Astrocyte (in vitro differentiated cells and primary cell): Measurements from ENCODE around the gene TH. TPM values are rescaled to one million over a fixed set of nuclear protein-coding genes. Genes with fewer than 3 reads are reported as not detected.

Source experiments
- DNase-seq: peaks from one replicate; pipeline ENCODE4 v3.0.0-alpha.2; 2010; ENCODE audit warnings: low read depth
- FAIRE-seq: peaks from 2 replicates; lab custom pipeline; 2011; peaks lifted over from hg19 to GRCh38; lab: Jason Lieb, UNC
- H2AFZ ChIP-seq: 2 replicates; pipeline ENCODE4 v1.6.0; 2012; ENCODE audit warnings: low read depth, low read length, inconsistent platforms
- H3K27ac ChIP-seq: 2 replicates; pipeline ENCODE4 v1.5.1; 2011; ENCODE audit warnings: low read depth, low read length, inconsistent platforms
- H3K27me3 ChIP-seq: 2 replicates; pipeline ENCODE4 v1.6.0; 2011; ENCODE audit warnings: low read length, inconsistent platforms; ENCODE audit not compliant: insufficient read depth
- H3K36me3 ChIP-seq: 2 replicates; pipeline ENCODE4 v1.5.1; 2011; ENCODE audit warnings: low read length, inconsistent platforms; ENCODE audit not compliant: insufficient read depth
- H3K4me1 ChIP-seq: 2 replicates; pipeline ENCODE4 v1.5.1; 2011; ENCODE audit warnings: low read length, inconsistent platforms; ENCODE audit not compliant: insufficient read depth
- H3K4me2 ChIP-seq: 2 replicates; pipeline ENCODE4 v1.6.0; 2012; ENCODE audit warnings: low read length, inconsistent platforms
- H3K4me3 ChIP-seq: 2 replicates; pipeline ENCODE4 v1.5.1; 2011; ENCODE audit warnings: low read depth, mild to moderate bottlenecking, low read length, inconsistent platforms; ENCODE audit not compliant: insufficient read depth
- H3K79me2 ChIP-seq: 2 replicates; pipeline ENCODE4 v1.6.0; 2012; ENCODE audit warnings: mild to moderate bottlenecking, low read length, inconsistent platforms; ENCODE audit not compliant: insufficient read depth
- H3K9ac ChIP-seq: 2 replicates; pipeline ENCODE4 v1.6.0; 2012; ENCODE audit warnings: mild to moderate bottlenecking, low read length, inconsistent platforms
- H3K9me3 ChIP-seq: 2 replicates; pipeline ENCODE4 v1.5.1; 2012; ENCODE audit warnings: low read depth, mild to moderate bottlenecking, low read length, inconsistent platforms; ENCODE audit not compliant: insufficient read depth
- H4K20me1 ChIP-seq: 2 replicates; pipeline ENCODE4 v1.6.0; 2012; ENCODE audit warnings: low read length, inconsistent platforms; ENCODE audit not compliant: insufficient read depth
- H3K27ac Mint-ChIP-seq: one replicate; pipeline ENCODE4 v1.8.0; 2021; ENCODE audit warnings: mild to moderate bottlenecking, mixed read lengths; ENCODE audit not compliant: unreplicated experiment
- H3K27me3 Mint-ChIP-seq: one replicate; pipeline ENCODE4 v1.8.0; 2021; ENCODE audit warnings: low read depth, mixed read lengths; ENCODE audit not compliant: unreplicated experiment
- H3K36me3 Mint-ChIP-seq: one replicate; pipeline ENCODE4 v1.8.0; 2021; ENCODE audit warnings: low read depth, mixed read lengths; ENCODE audit not compliant: unreplicated experiment
- H3K4me1 Mint-ChIP-seq: one replicate; pipeline ENCODE4 v1.8.0; 2021; ENCODE audit warnings: low read depth, mixed read lengths; ENCODE audit not compliant: unreplicated experiment
- H3K4me3 Mint-ChIP-seq: one replicate; pipeline ENCODE4 v1.8.0; 2021; ENCODE audit warnings: mild to moderate bottlenecking, moderate library complexity, mixed read lengths; ENCODE audit not compliant: unreplicated experiment
- H3K9me3 Mint-ChIP-seq: one replicate; pipeline ENCODE4 v1.8.0; 2021; ENCODE audit warnings: mild to moderate bottlenecking, mixed read lengths; ENCODE audit not compliant: unreplicated experiment
- EZH2 ChIP-seq: IDR thresholded peaks from 2 replicates; pipeline ENCODE4 v1.6.1; 2012; ENCODE audit warnings: mild to moderate bottlenecking, low read length, inconsistent platforms; ENCODE audit not compliant: insufficient read depth
- total RNA-seq: library from RNA; stranded (reverse); gene quantifications from 2 replicates; pipeline ENCODE4 v1.2.1, GENCODE V29; 2021
- TF ChIP-seq, protein P1 (sequence below): IDR thresholded peaks from 2 replicates; pipeline ENCODE4 v1.5.1; 2011; ENCODE audit warnings: low read depth, mild to moderate bottlenecking, inconsistent platforms, low read length, moderate library complexity; ENCODE audit not compliant: insufficient read depth

The TH gene
- total RNA-seq, 1 donor from 2014 or later = not detected

DNA sequence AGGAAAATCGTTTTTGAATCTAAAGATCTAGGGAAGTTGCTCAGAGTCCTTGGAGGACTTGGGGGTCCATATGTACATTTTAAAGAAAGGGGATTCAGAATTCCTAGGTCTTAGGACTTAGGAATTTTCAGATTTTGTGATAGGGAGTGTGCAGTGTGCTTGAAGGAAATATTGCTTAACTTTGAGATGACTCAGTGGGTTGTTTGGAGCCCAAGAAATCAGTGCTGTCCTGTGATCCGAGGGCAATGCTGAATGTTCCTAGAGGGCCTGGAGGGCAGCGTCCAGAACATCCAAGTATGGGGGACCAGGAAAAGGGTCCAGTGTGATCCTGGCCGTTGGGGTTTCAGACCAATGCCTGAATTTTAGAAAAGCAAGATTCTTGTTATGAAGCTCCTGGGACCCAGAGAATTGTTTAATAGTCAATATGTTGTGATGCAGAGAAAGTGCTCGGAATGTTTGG lies 29.3 kb downstream of the TH start:
- Histone ChIP-seq H2AFZ (no peak overlapping the region), H3K27ac (no peak overlapping the region), H3K36me3 (no peaks in the 10 kb centered on the region), H3K4me2 (no peak overlapping the region), H3K4me3 (no peak overlapping the region), H3K27me3 (peaks cover 71% of the 10 kb centered on the region), H3K79me2 (no peaks in the 10 kb centered on the region), H4K20me1 (peaks cover 10% of the 10 kb centered on the region), H3K4me1 (no peaks in the 10 kb centered on the region), H3K9ac (no peak overlapping the region), H3K9me3 (no peaks in the 10 kb centered on the region)
- H3K36me3 Mint-ChIP-seq = no peaks in the 10 kb centered on the region
- H3K27ac Mint-ChIP-seq = no peak overlapping the region
- H3K4me1 Mint-ChIP-seq = no peaks in the 10 kb centered on the region
- peaks cover 61% of the 10 kb centered on the region for H3K27me3 Mint-ChIP-seq
- FAIRE-seq (no peak), DNase-seq (peak; percentile 6)
- H3K4me3 Mint-ChIP-seq = no peak overlapping the region
- no peaks in the 10 kb centered on the region for H3K9me3 Mint-ChIP-seq
- TF ChIP-seq, protein P1, sequence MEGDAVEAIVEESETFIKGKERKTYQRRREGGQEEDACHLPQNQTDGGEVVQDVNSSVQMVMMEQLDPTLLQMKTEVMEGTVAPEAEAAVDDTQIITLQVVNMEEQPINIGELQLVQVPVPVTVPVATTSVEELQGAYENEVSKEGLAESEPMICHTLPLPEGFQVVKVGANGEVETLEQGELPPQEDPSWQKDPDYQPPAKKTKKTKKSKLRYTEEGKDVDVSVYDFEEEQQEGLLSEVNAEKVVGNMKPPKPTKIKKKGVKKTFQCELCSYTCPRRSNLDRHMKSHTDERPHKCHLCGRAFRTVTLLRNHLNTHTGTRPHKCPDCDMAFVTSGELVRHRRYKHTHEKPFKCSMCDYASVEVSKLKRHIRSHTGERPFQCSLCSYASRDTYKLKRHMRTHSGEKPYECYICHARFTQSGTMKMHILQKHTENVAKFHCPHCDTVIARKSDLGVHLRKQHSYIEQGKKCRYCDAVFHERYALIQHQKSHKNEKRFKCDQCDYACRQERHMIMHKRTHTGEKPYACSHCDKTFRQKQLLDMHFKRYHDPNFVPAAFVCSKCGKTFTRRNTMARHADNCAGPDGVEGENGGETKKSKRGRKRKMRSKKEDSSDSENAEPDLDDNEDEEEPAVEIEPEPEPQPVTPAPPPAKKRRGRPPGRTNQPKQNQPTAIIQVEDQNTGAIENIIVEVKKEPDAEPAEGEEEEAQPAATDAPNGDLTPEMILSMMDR = no peak
- no peak for TF ChIP-seq EZH2

DNA sequence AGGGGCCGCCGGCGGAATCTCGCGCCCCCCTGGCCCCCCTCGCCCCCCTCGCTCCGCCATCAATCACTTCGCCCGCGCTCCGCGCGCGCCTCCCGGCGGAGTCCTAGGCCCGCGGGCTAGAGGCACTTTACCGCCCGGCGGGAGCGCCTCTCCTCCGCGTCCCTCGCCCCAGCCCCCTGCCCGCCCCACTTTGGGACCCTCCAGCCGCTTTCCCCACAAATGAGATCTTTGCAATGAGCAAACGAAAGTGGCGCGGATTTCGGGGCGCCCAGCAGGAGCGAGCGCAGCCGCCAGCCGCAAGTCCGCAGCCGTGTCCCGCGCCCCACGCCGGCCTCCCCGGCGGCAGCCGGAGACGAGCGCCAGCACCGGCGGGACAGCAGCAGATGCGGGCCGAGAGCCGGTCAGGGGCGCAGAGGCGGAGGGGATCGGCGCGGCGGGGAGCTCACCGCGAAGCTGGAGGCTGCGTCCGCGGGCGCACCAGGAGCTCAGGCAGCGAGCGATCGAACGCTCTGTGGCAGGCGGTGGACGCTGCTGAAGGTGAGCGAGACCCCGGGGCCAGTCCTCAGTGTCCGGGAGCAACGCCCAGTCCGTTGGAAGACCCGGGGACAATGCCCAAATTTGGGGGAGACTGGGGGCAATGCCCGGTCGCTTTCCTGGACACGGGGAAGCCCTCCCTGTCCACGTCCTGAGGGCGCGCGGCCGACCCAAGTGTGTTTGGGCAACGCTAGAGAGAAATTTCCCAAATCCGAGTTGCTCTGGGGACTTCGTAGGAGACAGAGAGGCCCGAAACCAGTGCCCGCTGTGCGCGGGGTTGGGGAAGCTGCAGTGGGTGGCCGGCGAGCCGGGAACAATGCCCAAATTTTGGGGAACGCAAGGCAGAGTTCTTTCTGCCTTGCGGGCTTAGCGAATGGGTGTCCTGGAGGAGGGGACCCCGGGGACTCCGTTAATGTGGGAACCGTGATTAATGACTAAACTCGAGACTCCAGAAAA lies 30.9 kb downstream of the TH start:
- H2AFZ ChIP-seq = no peak overlapping the region
- no peak for FAIRE-seq
- TF ChIP-seq EZH2 = peak; percentile 96
- TF ChIP-seq, protein P1 = no peak
- H3K9ac ChIP-seq = no peak overlapping the region
- Mint-ChIP-seq H3K27ac (no peak overlapping the region), H3K36me3 (no peaks in the 10 kb centered on the region), H3K9me3 (no peaks in the 10 kb centered on the region), H3K4me1 (no peaks in the 10 kb centered on the region), H3K4me3 (peak overlapping the region; percentile 29), H3K27me3 (peaks cover 50% of the 10 kb centered on the region)
- peaks cover 58% of the 10 kb centered on the region for H3K27me3 ChIP-seq
- no peak for DNase-seq
- H4K20me1 ChIP-seq = peaks cover 10% of the 10 kb centered on the region
- no peaks in the 10 kb centered on the region for H3K9me3 ChIP-seq
- H3K4me2 ChIP-seq = no peak overlapping the region
- no peaks in the 10 kb centered on the region for H3K36me3 ChIP-seq
- H3K79me2 ChIP-seq = no peaks in the 10 kb centered on the region
- H3K4me3 ChIP-seq = no peak overlapping the region
- H3K27ac ChIP-seq = no peak overlapping the region
- H3K4me1 ChIP-seq = no peaks in the 10 kb centered on the region
